ENCODE results near the gene CXorf65. TPM values are rescaled to one million over a fixed set of nuclear protein-coding genes. Genes with fewer than 3 reads are reported as not detected.

CXorf65 gene
- total and polyA plus RNA-seq, 3 experiments from 2014 or later: 4.9 to 11.0 (median 9.5) TPM

- H3K9me3 ChIP-seq (ENCODE audit: low read length): no peaks in the 10 kb centered on the region
- no peaks in the 10 kb centered on the region for H3K36me3 ChIP-seq (ENCODE audit: insufficient read depth, low read length)
- no peaks in the 10 kb centered on the region for H3K4me1 ChIP-seq (ENCODE audit: insufficient read depth, low read length)
- Mint-ChIP-seq H3K27ac (no peak overlapping the region), H3K4me3 (no peak overlapping the region), H3K4me1 (no peaks in the 10 kb centered on the region), H3K27me3 (peaks cover 0 to 6% of the 10 kb centered on the region in 2 donors), H3K36me3 (no peaks in the 10 kb centered on the region), H3K9me3 (no peaks in the 10 kb centered on the region)
- H3K27ac ChIP-seq (ENCODE audit: low read depth, low read length): no peak overlapping the region
- CTCF ChIA-PET: no interaction called here
- no peak overlapping the region for H3K4me3 ChIP-seq (ENCODE audit: low read length)
- POLR2A ChIA-PET: no interaction called here
- no peak for DNase-seq
- H3K27me3 ChIP-seq (ENCODE audit: insufficient read depth, low read length, poor library complexity, severe bottlenecking): no peaks in the 10 kb centered on the region
Measured at GRCh38 chrX:71082124-71082647, 24.4 kb downstream of the CXorf65 start.

GRCh38 chrX:71081330-71082123 is 25.0 kb downstream of the CXorf65 start:
- H3K9me3 Mint-ChIP-seq: no peaks in the 10 kb centered on the region
- peak overlapping the region in 1 of 8 donors; percentile 26 for H3K27ac Mint-ChIP-seq
- CTCF ChIA-PET: no interaction called here

GRCh38 chrX:71070531-71070930 is 36.0 kb downstream of the CXorf65 start:
- Mint-ChIP-seq H3K4me1 (peaks cover 8 to 17% (median 11%) of the 10 kb centered on the region in 3 donors), H3K4me3 (no peak overlapping the region), H3K9me3 (no peaks in the 10 kb centered on the region), H3K27ac (no peak overlapping the region), H3K27me3 (peaks cover 9 to 10% of the 10 kb centered on the region in 2 donors), H3K36me3 (peaks cover 0 to 12% (median 0%) of the 10 kb centered on the region in 3 donors)
- POLR2A ChIA-PET: no interaction called here
- Histone ChIP-seq H3K9me3 (ENCODE audit: low read length) (no peaks in the 10 kb centered on the region), H3K4me3 (ENCODE audit: low read length) (no peak overlapping the region), H3K27ac (ENCODE audit: low read depth, low read length) (no peak overlapping the region), H3K36me3 (ENCODE audit: insufficient read depth, low read length) (no peaks in the 10 kb centered on the region), H3K4me1 (ENCODE audit: insufficient read depth, low read length) (no peaks in the 10 kb centered on the region), H3K27me3 (ENCODE audit: insufficient read depth, low read length, poor library complexity, severe bottlenecking) (no peaks in the 10 kb centered on the region)
- CTCF ChIA-PET: no interaction called here
- DNase-seq: no peak

More at GRCh38 chrX:71081330-71082123, 25.0 kb downstream of the CXorf65 start:
- Histone ChIP-seq H3K27me3 (ENCODE audit: insufficient read depth, low read length, poor library complexity, severe bottlenecking) (no peaks in the 10 kb centered on the region), H3K36me3 (ENCODE audit: insufficient read depth, low read length) (no peaks in the 10 kb centered on the region), H3K4me3 (ENCODE audit: low read length) (no peak overlapping the region), H3K4me1 (ENCODE audit: insufficient read depth, low read length) (no peaks in the 10 kb centered on the region), H3K27ac (ENCODE audit: low read depth, low read length) (no peak overlapping the region), H3K9me3 (ENCODE audit: low read length) (no peaks in the 10 kb centered on the region)
- Mint-ChIP-seq H3K4me1 (no peaks in the 10 kb centered on the region), H3K4me3 (no peak overlapping the region), H3K36me3 (no peaks in the 10 kb centered on the region), H3K27me3 (peaks cover 0 to 9% of the 10 kb centered on the region in 2 donors)
- POLR2A ChIA-PET: interaction anchor here (0.5 kb wide), 1 partner anchor 950 kb away, joined by 9 read pairs; no protein-coding TSS in a partner anchor
- no peak for DNase-seq

GRCh38 chrX:71068044-71068918 is 38.3 kb downstream of the CXorf65 start, which contains the start of gene SNX12:
TSS of gene SNX12 (minus strand) at chrX:71068334. CDS start at chrX:71068306, 28 bp downstream.
- H3K4me1 Mint-ChIP-seq: peaks cover 14 to 27% (median 20%) of the 10 kb centered on the region in 3 donors
- Histone ChIP-seq H3K9me3 (ENCODE audit: low read length) (no peaks in the 10 kb centered on the region), H3K4me3 (ENCODE audit: low read length) (peak within 1 kb of the TSS; percentile 87), H3K27ac (ENCODE audit: low read depth, low read length) (peak within 1 kb of the TSS; percentile 82), H3K36me3 (ENCODE audit: insufficient read depth, low read length) (no peaks in the 10 kb centered on the region), H3K27me3 (ENCODE audit: insufficient read depth, low read length, poor library complexity, severe bottlenecking) (no peaks in the 10 kb centered on the region), H3K4me1 (ENCODE audit: insufficient read depth, low read length) (no peaks in the 10 kb centered on the region)
- H3K36me3 Mint-ChIP-seq: peaks cover 0 to 18% (median 0%) of the 10 kb centered on the region in 3 donors
- H3K27me3 Mint-ChIP-seq: peaks cover 2 to 6% of the 10 kb centered on the region in 2 donors
- ChIA-PET CTCF (interaction anchor here (1.1 kb wide), 1 partner anchor 62 kb away, joined by 5 read pairs; no protein-coding TSS in a partner anchor), POLR2A (interaction anchor here (0.6 to 1.6 kb wide), 5 partner anchors 33 to 221 kb away, joined by 3 to 8 read pairs (median 5); partner anchors contain the start of genes IL2RG and MED12)
- H3K9me3 Mint-ChIP-seq: no peaks in the 10 kb centered on the region
- peak within 1 kb of the TSS; percentile 93 to 99 (median 97) for H3K27ac Mint-ChIP-seq
- peak within 1 kb of the TSS; percentile 84 to 99 (median 92) for H3K4me3 Mint-ChIP-seq
- peak; percentile 73 to 94 (median 88) for DNase-seq

- Histone ChIP-seq H3K36me3 (ENCODE audit: insufficient read depth, low read length) (no peaks in the 10 kb centered on the region), H3K9me3 (ENCODE audit: low read length) (no peaks in the 10 kb centered on the region), H3K27me3 (ENCODE audit: insufficient read depth, low read length, poor library complexity, severe bottlenecking) (no peaks in the 10 kb centered on the region), H3K4me3 (ENCODE audit: low read length) (peak overlapping the region; percentile 87), H3K4me1 (ENCODE audit: insufficient read depth, low read length) (no peaks in the 10 kb centered on the region), H3K27ac (ENCODE audit: low read depth, low read length) (peak overlapping the region; percentile 82)
- Mint-ChIP-seq H3K4me1 (peaks cover 14 to 31% (median 20%) of the 10 kb centered on the region in 3 donors), H3K36me3 (peaks cover 0 to 21% (median under 1%) of the 10 kb centered on the region in 3 donors), H3K9me3 (no peaks in the 10 kb centered on the region), H3K27ac (peak overlapping the region; percentile 90 to 99 (median 97)), H3K27me3 (peaks cover 0 to 6% of the 10 kb centered on the region in 2 donors), H3K4me3 (peak overlapping the region; percentile 84 to 99 (median 92))
- CTCF ChIA-PET: interaction anchor here (1.1 kb wide), 1 partner anchor 62 kb away, joined by 5 read pairs; no protein-coding TSS in a partner anchor
- POLR2A ChIA-PET: interaction anchor here (0.6 to 1.6 kb wide), 6 partner anchors 28 to 222 kb away, joined by 3 to 8 read pairs (median 4); partner anchors contain the start of genes FOXO4, IL2RG and MED12
- peak in 1 of 5 donors; percentile 2 for DNase-seq
Measured at GRCh38 chrX:71067712-71068043, 38.9 kb downstream of the CXorf65 start.

GRCh38 chrX:71067089-71067488 is 39.5 kb downstream of the CXorf65 start:
- Histone ChIP-seq H3K27ac (ENCODE audit: low read depth, low read length) (peak overlapping the region; percentile 82), H3K36me3 (ENCODE audit: insufficient read depth, low read length) (no peaks in the 10 kb centered on the region), H3K4me3 (ENCODE audit: low read length) (peak overlapping the region; percentile 87), H3K9me3 (ENCODE audit: low read length) (no peaks in the 10 kb centered on the region), H3K4me1 (ENCODE audit: insufficient read depth, low read length) (no peaks in the 10 kb centered on the region), H3K27me3 (ENCODE audit: insufficient read depth, low read length, poor library complexity, severe bottlenecking) (no peaks in the 10 kb centered on the region)
- Mint-ChIP-seq H3K36me3 (peaks cover 0 to 24% (median 2%) of the 10 kb centered on the region in 3 donors), H3K27ac (peak overlapping the region; percentile 90 to 99 (median 97)), H3K27me3 (peaks cover 0 to 6% of the 10 kb centered on the region in 2 donors), H3K4me1 (peaks cover 14 to 32% (median 20%) of the 10 kb centered on the region in 3 donors), H3K4me3 (peak overlapping the region; percentile 84 to 99 (median 92)), H3K9me3 (no peaks in the 10 kb centered on the region)
- ChIA-PET POLR2A (interaction anchor here (0.8 kb wide), 1 partner anchor 29 kb away, joined by 3 read pairs; the partner anchor contains the start of gene FOXO4), CTCF (no interaction called here)
- DNase-seq: no peak

GRCh38 chrX:71060127-71060526 is 46.4 kb downstream of the CXorf65 start:
- peaks cover 0 to 2% of the 10 kb centered on the region in 2 donors for H3K27me3 Mint-ChIP-seq
- POLR2A ChIA-PET: no interaction called here
- H3K36me3 ChIP-seq (ENCODE audit: insufficient read depth, low read length): peaks cover 5% of the 10 kb centered on the region
- no peak overlapping the region for H3K4me3 Mint-ChIP-seq
- peak overlapping the region in 1 of 8 donors; percentile 51 for H3K27ac Mint-ChIP-seq
- H3K27ac ChIP-seq (ENCODE audit: low read depth, low read length): no peak overlapping the region
- no peaks in the 10 kb centered on the region for H3K9me3 Mint-ChIP-seq
- CTCF ChIA-PET: no interaction called here
- peaks cover 4% of the 10 kb centered on the region for H3K4me1 ChIP-seq (ENCODE audit: insufficient read depth, low read length)
- peaks cover 30 to 50% (median 45%) of the 10 kb centered on the region in 3 donors for H3K4me1 Mint-ChIP-seq
- H3K4me3 ChIP-seq (ENCODE audit: low read length): no peak overlapping the region
- no peaks in the 10 kb centered on the region for H3K9me3 ChIP-seq (ENCODE audit: low read length)
- no peaks in the 10 kb centered on the region for H3K27me3 ChIP-seq (ENCODE audit: insufficient read depth, low read length, poor library complexity, severe bottlenecking)
- no peak for DNase-seq
- peaks cover 0 to 57% (median 12%) of the 10 kb centered on the region in 3 donors for H3K36me3 Mint-ChIP-seq

All from CD8-positive, alpha-beta memory T cell (primary cell).